ENCODE measurements around the gene MT1E.
"Not testable (repeated sequence)": the region's sequence is repeated elsewhere in the genome, so short reads cannot be mapped to it uniquely, and the experiment has no call there.

Gene MT1E

DNA sequence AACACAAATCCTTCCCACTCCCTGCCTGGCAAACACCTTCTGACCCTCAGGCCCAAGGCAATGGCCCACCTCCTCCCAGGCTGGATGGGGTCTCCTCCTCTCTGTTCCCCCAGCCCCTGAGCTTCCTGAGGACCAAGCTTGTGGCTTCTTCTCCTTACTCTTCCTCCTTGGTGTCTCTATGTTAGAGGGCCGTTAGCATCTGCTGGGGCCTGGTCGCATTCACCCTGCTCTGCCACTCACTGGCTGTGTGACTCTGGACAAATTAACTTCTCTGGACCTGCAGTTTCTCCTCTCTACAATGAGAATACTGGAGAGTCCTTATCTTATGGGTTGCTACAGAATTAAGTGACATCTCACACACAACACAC lies 17.9 kb upstream of the MT1E start:
- no peak for DNase-seq

DNA sequence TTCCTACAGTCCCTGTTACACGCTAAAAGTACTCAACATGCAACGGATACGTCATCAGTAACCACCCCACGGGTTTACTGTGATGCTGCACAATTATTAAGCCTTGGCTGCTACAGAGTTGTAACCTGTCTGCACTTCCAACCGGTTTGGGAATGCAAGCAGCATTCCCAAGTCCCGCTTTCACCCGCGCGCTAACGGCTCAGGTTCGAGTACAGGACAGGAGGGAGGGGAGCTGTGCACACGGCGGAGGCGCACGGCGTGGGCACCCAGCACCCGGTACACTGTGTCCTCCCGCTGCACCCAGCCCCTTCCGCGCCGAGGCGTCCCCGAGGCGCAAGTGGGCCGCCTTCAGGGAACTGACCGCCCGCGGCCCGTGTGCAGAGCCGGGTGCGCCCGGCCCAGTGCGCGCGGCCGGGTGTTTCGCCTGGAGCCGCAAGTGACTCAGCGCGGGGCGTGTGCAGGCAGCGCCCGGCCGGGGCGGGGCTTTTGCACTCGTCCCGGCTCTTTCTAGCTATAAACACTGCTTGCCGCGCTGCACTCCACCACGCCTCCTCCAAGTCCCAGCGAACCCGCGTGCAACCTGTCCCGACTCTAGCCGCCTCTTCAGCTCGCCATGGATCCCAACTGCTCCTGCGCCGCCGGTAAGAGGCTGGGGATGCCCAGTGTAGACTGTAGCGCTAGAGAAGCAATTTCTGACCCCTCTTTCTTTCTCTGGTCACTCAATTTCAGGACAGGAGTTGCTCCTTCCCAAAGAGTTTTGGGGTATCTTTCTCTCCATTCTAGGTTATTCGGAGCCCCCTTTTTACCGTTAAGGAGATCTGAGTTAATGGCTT lies 17.3 kb upstream of the MT1E start, which contains the start of gene MT2A:
Gene MT2A, plus strand, starts transcription at position 542 of the 833 bp plus-strand sequence. Its CDS starts 72 bp downstream, at position 614.
- DNase-seq = peak; percentile 86

GRCh38 chr16:56608876-56609462 lies 16.6 kb upstream of the MT1E start:
- DNase-seq = no peak

DNA sequence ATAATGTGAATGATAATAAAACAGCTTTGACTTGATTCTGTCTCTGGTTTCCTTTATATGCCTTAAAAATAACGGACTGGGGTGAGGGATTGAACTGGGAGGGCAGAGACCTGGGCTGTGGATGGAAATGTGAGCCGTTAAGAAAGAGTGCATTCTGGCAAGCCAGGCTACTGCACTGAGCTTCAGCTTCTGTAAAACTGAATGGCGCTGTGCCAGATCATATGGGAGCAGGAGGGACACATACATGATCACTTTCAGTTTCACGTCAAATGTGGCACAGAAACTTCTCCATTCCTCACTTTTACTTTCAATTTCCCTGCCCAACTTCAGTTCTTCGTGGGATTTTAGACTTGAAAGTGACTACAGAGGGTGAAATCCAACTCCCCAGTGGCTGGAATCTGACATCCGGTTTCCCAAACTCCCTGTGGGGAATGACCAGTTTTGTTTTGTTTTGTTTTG lies 16.1 kb upstream of the MT1E start:
- DNase-seq = peak; percentile 75

- peak; percentile 70 for DNase-seq
Measured at GRCh38 chr16:56610017-56610608, 15.5 kb upstream of the MT1E start.

- no peak for DNase-seq
Measured at GRCh38 chr16:56610609-56611111, 14.9 kb upstream of the MT1E start.

GRCh38 chr16:56611281-56611833 lies 14.2 kb upstream of the MT1E start:
- DNase-seq = no peak

DNA sequence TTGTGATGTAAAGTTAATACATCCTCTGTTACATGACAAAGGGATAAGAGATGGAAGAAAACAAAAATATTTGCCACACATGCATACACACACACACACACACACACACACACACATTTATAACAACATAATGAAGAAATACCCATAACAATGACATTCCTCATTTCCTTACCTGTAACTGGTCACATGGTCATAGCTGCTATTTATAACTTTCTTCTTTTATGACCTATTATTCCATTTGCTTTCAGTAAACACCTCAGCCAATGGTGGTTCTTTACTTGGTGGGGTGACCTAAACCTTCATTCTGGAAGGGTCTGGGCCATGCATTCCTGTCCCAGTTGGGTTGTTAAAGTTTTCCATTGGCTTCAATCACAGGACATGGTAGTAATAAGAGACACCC lies 11.9 kb upstream of the MT1E start:
- no peak for DNase-seq

GRCh38 chr16:56614549-56614991 lies 11.0 kb upstream of the MT1E start:
- DNase-seq = no peak

- DNase-seq = no peak
Measured at GRCh38 chr16:56615353-56615752, 10.2 kb upstream of the MT1E start.

DNA sequence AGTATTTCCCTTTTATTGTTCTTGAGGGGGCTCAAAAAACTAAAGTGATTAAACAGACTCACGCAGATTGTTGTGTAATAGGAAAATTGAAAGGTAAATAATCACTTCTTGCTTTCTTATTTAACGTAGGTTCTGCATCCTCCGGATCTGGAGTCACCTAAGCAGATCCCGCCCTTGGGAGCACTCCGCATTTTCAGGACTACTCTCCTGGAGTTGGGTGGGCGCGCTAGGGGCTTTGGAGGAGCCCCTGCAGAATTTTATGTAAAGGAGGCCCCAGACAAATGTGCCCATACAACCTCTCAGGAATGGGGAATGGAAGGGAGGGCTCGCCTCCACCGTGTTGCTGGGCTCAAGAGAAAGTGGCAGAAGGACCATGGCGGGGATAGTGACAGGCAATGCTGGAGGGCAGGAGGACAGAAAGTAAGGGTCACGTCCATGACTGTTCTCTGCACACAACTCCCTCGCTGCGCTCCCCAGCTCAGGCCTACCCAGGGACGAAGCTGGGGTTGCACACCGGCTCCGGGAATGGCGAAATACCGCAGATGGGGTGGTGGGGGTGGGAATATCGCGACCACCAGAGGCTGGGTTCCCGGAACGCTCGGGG lies 8.9 kb upstream of the MT1E start:
- no peak for DNase-seq

- peak; percentile 24 for DNase-seq
Measured at GRCh38 chr16:56617212-56618085, 8.1 kb upstream of the MT1E start.

GRCh38 chr16:56618138-56618537 lies 7.4 kb upstream of the MT1E start:
- no peak for DNase-seq

DNA sequence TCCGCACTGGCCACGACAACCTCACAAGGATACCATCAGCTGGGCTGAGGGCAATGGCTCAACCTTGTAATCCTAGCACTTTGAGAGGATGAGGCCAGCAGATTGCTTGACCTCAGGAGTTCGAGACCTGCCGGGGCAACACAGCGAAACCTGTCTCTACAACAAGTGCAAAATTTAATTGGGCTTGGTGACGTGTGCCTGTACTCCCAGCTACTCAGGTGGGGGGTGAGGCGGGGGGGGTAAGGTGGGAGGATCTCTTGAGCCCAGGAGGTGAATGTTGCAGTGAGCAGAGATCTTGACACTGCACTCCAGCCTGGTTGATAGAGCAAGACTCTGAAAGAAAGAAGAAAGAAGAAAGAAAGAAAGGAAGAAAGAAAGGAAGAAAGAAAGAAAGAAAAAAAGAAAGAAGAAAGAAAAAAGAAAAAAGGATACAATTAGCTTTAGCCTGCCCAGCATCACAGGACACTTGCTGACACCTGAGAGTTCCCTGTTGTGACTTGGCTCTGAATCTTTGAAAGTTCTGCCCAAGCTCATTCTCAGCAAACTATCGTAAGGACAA lies 5.2 kb upstream of the MT1E start:
- no peak for DNase-seq

DNA sequence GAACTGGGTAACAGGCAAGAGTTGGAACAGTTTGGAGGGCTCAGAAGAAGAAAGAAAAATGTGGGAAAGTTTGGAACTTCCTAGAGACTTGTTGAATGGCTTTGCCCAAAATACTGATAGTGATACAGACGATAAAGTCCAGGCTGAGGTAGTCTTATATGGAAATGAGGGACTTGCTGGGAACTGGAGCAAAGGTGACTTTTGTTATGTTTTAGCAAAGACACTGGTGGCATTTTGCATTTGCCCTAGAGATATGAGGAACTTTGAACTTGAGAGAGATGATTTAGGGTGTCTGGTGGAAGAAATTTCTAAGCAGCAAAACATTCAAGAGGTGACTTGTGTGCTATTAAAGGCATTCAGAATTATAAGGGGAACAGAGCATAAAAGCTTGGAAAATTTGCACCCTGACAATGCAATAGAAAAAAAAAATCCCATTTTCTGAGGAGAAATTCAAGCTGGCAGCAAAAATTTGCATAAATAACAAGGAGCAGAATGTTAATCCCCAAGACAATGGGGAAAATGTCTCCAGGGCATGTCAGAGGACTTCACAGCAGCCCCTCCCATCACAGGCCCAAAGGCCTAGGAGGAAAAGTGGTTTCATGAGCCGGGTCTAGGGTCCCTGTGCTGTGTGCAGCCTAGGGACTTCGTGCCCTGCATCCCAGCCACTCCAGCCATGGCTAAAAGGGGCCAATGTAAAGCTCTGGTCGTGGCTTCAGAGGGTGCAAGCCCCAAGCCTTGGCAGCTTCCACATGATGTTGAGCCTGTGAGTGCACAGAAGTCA lies 3.7 kb upstream of the MT1E start:
- not testable (repeated sequence) for DNase-seq

GRCh38 chr16:56623184-56623583 lies 2.4 kb upstream of the MT1E start:
- not testable (repeated sequence) for DNase-seq

DNA sequence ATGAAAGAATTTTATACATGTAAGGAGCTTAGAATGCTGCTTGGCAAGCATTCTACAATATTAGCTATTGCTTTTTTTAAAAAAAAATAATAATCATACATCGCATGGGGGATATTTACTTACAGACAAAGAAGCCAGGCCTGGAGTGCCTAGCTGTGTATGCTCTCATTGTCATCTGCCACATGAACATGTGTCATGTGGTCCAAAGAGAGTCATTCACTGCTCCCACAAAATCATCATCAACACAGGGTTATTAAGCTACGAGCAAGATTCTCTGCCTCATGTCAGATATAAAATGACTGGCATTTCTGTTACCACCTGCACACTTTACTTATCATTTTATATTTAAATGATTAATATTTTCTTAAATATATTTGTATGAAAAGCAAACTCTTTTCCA lies 1.9 kb upstream of the MT1E start:
- no peak for DNase-seq

GRCh38 chr16:56625943-56626654 lies 518 bp downstream of the MT1E start:
- no peak for DNase-seq

DNA sequence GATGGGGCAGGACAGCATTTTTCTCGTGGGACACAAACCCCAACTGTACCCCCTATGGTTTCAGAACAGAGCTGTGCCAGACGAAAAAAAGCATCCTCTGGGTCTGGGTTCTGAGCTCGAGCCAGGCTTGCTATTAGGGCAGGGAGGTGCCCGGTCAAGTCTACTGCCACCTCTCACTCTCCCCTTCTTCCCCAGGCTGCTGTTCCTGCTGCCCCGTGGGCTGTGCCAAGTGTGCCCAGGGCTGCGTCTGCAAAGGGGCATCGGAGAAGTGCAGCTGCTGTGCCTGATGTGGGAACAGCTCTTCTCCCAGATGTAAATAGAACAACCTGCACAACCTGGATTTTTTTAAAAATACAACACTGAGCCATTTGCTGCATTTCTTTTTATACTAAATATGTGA lies 1.1 kb downstream of the MT1E start:
- DNase-seq = no peak
